PFSK-1 (cell line): ENCODE measurements around the gene TM2D3.

ENCODE experiments used
- FOXP2 ChIP-seq: optimal IDR thresholded peaks from 2 replicates; pipeline ENCODE3; 2011; ENCODE audit warnings: borderline replicate concordance, control low read depth, inconsistent platforms; ENCODE audit not compliant: insufficient read depth; ENCODE audit errors: extremely low read length, extremely low read depth
- POLR2AphosphoS5 ChIP-seq: IDR thresholded peaks from 2 replicates; pipeline ENCODE4 v1.6.1; 2012; ENCODE audit warnings: low read depth, mild to moderate bottlenecking, control low read depth, low read length, moderate library complexity
- SIN3A ChIP-seq: IDR thresholded peaks from 2 replicates; pipeline ENCODE4 v1.6.1; 2012; ENCODE audit warnings: mild to moderate bottlenecking, low read length, moderate library complexity, borderline replicate concordance; ENCODE audit not compliant: insufficient read depth
- TAF1 ChIP-seq: IDR thresholded peaks from 2 replicates; pipeline ENCODE4 v1.6.1; 2012; ENCODE audit warnings: low read length, control low read depth, borderline replicate concordance; ENCODE audit not compliant: insufficient read depth
- TF ChIP-seq, protein P1 (sequence below), 2 experiments: IDR thresholded peaks; 2 replicates each; pipeline versions ENCODE4 v1.6.1 to v1.8.0; 2011 to 2012; ENCODE audit warnings: low read depth in 2 of 2, low read length in 2 of 2, control low read depth in 1 of 2, inconsistent platforms in 1 of 2, mild to moderate bottlenecking in 1 of 2, moderate library complexity in 1 of 2; ENCODE audit not compliant: insufficient read depth in 1 of 2

TM2D3 gene

DNA sequence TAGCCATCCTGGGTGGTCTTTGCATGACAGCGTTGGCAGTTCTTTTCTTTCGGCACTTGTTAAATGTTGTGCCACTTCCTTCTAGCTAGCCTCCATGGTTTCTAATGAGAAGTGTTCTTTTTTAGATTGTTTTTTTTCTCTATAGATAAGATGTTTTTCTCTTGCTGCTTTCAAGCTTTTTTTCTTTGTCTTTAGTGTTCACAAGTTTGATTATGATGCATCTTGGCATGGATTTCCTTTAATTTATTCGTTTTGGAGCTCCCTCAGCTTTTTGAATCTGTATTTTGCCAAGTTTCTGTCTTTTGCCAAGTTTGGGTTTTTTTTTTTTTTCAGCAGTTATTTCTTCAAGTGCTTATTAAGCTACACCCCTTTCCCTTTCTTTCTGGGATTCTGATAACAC is 53.1 kb downstream of the TM2D3 start:
- TF ChIP-seq SIN3A (no peak), POLR2AphosphoS5 (no peak), TAF1 (no peak)
- TF ChIP-seq, protein P1, sequence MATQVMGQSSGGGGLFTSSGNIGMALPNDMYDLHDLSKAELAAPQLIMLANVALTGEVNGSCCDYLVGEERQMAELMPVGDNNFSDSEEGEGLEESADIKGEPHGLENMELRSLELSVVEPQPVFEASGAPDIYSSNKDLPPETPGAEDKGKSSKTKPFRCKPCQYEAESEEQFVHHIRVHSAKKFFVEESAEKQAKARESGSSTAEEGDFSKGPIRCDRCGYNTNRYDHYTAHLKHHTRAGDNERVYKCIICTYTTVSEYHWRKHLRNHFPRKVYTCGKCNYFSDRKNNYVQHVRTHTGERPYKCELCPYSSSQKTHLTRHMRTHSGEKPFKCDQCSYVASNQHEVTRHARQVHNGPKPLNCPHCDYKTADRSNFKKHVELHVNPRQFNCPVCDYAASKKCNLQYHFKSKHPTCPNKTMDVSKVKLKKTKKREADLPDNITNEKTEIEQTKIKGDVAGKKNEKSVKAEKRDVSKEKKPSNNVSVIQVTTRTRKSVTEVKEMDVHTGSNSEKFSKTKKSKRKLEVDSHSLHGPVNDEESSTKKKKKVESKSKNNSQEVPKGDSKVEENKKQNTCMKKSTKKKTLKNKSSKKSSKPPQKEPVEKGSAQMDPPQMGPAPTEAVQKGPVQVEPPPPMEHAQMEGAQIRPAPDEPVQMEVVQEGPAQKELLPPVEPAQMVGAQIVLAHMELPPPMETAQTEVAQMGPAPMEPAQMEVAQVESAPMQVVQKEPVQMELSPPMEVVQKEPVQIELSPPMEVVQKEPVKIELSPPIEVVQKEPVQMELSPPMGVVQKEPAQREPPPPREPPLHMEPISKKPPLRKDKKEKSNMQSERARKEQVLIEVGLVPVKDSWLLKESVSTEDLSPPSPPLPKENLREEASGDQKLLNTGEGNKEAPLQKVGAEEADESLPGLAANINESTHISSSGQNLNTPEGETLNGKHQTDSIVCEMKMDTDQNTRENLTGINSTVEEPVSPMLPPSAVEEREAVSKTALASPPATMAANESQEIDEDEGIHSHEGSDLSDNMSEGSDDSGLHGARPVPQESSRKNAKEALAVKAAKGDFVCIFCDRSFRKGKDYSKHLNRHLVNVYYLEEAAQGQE (IDR thresholded peaks at IDR 0.05; ENCODE audit: insufficient read depth in 1 of 2, low read depth in 2 of 2, low read length in 2 of 2) = no peak

DNA sequence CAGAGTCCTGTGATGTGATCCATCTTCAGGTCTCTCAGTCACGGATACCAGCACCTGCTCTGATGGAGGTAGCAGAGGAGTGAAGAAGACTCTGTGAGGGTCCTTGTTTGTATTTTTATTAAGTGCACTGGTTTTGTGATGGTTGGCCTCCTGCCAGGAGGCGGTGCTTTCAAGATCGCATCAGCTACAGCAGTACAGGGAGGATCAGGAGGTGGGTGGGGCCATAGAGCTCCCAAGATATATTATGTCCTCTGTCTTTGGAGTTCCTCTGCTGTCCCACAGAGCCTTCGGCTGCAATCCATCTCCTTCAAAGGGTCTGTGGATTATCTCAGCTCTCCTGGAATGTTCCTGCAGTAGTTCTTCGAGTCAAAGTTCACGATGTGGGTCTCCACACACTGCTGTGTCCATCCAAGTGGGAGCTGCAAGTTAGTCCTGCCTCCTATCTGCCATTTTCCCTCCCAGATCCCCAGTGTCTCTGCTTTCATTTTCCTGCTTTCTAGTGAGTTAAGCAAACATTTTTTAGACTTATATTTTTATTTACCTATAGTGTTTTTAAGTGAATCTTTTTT is 54.7 kb downstream of the TM2D3 start:
- TF ChIP-seq FOXP2 = no peak
- no peak for TF ChIP-seq SIN3A
- no peak for TF ChIP-seq POLR2AphosphoS5
- no peak for TF ChIP-seq TAF1
- TF ChIP-seq, protein P1 (IDR thresholded peaks at IDR 0.05; ENCODE audit: insufficient read depth in 1 of 2, low read depth in 2 of 2, low read length in 2 of 2) = no peak

DNA sequence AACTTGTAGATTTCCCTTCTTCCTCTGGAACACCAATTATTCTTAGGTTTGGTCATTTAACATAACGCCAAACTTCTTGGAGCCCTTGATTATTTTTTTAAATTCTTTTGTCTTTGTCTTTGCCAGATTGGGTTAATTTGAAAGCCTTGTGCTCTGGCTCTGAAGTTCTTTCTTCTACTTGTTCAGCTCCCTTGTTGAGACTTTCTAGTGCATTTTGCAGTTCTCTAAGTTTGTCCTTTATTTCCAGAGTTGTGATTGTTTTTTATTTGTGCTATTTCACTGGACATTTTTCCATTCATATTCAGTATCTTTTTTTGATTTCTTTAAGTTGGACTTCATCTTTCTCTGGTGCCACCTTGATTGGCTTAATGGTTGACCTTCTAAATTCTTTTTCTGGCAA is 55.5 kb downstream of the TM2D3 start:
- no peak for TF ChIP-seq TAF1
- TF ChIP-seq, protein P1 (IDR thresholded peaks at IDR 0.05; ENCODE audit: insufficient read depth in 1 of 2, low read depth in 2 of 2, low read length in 2 of 2) = no peak
- no peak for TF ChIP-seq FOXP2
- no peak for TF ChIP-seq SIN3A
- TF ChIP-seq POLR2AphosphoS5 = no peak
